Esophagus muscularis mucosa (tissue), 4 donors: ENCODE measurements around the gene TPM2. TPM values are rescaled to one million over a fixed set of nuclear protein-coding genes. Genes with fewer than 3 reads are reported as not detected.

Source experiments
- DNase-seq: peaks from one replicate; pipeline ENCODE4 v3.0.0-alpha.2; 2017; ENCODE audit errors: extremely low spot score
- H3K27ac ChIP-seq, 4 donors: fragments of 200-600 bp; sonication (generic); replicated peaks in 1 of 4; 1 replicate in 3 of 4; 2 replicates in 1 of 4; pipeline ENCODE4 v1.5.1; 2016 to 2019; ENCODE audit warnings: mild to moderate bottlenecking in 1 of 4
- H3K27me3 ChIP-seq, 4 donors: fragments of 200-600 bp; sonication (generic); one replicate each; pipeline versions ENCODE4 v1.5.1 to v1.6.0; 2016 to 2019
- H3K36me3 ChIP-seq, 4 donors: fragments of 200-600 bp; sonication (generic); one replicate each; pipeline ENCODE4 v1.5.1; 2016 to 2019
- H3K4me1 ChIP-seq, 4 donors: fragments of 200-600 bp; sonication (generic); one replicate each; pipeline ENCODE4 v1.5.1; 2016 to 2019
- H3K4me3 ChIP-seq, 4 donors: fragments of 200-600 bp; sonication (generic); 1 replicate in 2 of 4; 2 replicates in 2 of 4; pipeline ENCODE4 v1.5.1; 2016 to 2019; ENCODE audit warnings: mild to moderate bottlenecking in 4 of 4, moderate library complexity in 1 of 4
- H3K9me3 ChIP-seq, 4 donors: fragments of 200-600 bp; sonication (generic); 1 replicate in 3 of 4; 2 replicates in 1 of 4; pipeline ENCODE4 v1.5.1; 2016 to 2019
- EP300 ChIP-seq: sonication (generic); formaldehyde crosslinking; IDR thresholded peaks from one replicate; pipeline ENCODE4 v1.6.1; 2017; ENCODE audit warnings: antibody characterized with exemption
- POLR2A ChIP-seq: fragments of 450-650 bp; IDR thresholded peaks from one replicate; pipeline ENCODE4 v1.6.1; 2017; ENCODE audit warnings: antibody characterized with exemption, moderate library complexity, mild to moderate bottlenecking, low read depth
- POLR2AphosphoS5 ChIP-seq, 2 donors: sonication (generic); formaldehyde crosslinking; IDR thresholded peaks; one replicate each; pipeline ENCODE4 v1.6.1; 2017; ENCODE audit warnings: antibody characterized with exemption in 2 of 2
- WGBS: methylation state at CpG from one replicate; pipeline ENCODE4 v1.1.5; 2018; 5-methylcytosine and 5-hydroxymethylcytosine counted together
- intact Hi-C: fragments of 100-400 bp; cut with DNase I; formaldehyde crosslinking; loops from one replicate; pipeline ENCODE4 v1.15.1; 2023
- total RNA-seq, 4 donors: library from RNA; depleted of rRNA; stranded (reverse); fragments of >200 nt; gene quantifications; one replicate each; pipeline versions ENCODE4 v1.1.0 to v1.2.1, GENCODE V29; 2016
- TF ChIP-seq, protein P1 (sequence below), 3 experiments: fragments of 200-600 bp in 2 of 3; fragments of 450-650 bp in 1 of 3; sonication (generic) in 2 of 3; IDR thresholded peaks; one replicate each; pipeline ENCODE4 v1.5.1; 2017 to 2019; ENCODE audit warnings: antibody characterized with exemption in 3 of 3, mild to moderate bottlenecking in 2 of 3, moderate library complexity in 1 of 3

Gene TPM2
- total RNA-seq, 4 donors from 2014 or later: 8,856 to 14,576 (median 12,022) TPM

DNA sequence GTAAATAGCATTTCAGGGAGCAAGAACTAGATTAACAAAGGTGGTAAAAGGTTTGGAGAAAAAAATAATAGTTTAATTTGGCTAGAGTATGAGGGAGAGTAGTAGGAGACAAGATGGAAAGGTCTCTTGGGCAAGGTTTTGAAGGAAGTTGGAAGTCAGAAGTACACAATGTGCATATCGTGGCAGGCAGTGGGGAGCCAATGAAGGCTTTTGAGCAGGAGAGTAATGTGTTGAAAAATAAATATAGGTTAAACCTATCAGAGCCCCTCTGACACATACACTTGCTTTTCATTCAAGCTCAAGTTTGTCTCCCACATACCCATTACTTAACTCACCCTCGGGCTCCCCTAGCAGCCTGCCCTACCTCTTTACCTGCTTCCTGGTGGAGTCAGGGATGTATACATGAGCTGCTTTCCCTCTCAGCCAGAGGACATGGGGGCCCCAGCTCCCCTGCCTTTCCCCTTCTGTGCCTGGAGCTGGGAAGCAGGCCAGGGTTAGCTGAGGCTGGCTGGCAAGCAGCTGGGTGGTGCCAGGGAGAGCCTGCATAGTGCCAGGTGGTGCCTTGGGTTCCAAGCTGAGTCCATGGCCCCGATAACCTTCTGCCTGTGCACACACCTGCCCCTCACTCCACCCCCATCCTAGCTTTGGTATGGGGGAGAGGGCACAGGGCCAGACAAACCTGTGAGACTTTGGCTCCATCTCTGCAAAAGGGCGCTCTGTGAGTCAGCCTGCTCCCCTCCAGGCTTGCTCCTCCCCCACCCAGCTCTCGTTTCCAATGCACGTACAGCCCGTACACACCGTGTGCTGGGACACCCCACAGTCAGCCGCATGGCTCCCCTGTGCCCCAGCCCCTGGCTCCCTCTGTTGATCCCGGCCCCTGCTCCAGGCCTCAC lies 16.3 kb downstream of the TPM2 start, which contains the start of gene CA9:
Gene CA9 (plus strand): TSS at position 797 of the 893 bp plus-strand sequence. CDS start 32 bp downstream, at position 829.
- Histone ChIP-seq H3K4me3 (no peak within 1 kb of the TSS), H3K27me3 (no peaks in the 10 kb centered on the region), H3K27ac (peak within 1 kb of the TSS; percentile 36 to 69 (median 62)), H3K36me3 (no peaks in the 10 kb centered on the region), H3K4me1 (peaks cover 21 to 34% (median 31%) of the 10 kb centered on the region in 4 donors), H3K9me3 (no peaks in the 10 kb centered on the region)
- TF ChIP-seq, protein P1, sequence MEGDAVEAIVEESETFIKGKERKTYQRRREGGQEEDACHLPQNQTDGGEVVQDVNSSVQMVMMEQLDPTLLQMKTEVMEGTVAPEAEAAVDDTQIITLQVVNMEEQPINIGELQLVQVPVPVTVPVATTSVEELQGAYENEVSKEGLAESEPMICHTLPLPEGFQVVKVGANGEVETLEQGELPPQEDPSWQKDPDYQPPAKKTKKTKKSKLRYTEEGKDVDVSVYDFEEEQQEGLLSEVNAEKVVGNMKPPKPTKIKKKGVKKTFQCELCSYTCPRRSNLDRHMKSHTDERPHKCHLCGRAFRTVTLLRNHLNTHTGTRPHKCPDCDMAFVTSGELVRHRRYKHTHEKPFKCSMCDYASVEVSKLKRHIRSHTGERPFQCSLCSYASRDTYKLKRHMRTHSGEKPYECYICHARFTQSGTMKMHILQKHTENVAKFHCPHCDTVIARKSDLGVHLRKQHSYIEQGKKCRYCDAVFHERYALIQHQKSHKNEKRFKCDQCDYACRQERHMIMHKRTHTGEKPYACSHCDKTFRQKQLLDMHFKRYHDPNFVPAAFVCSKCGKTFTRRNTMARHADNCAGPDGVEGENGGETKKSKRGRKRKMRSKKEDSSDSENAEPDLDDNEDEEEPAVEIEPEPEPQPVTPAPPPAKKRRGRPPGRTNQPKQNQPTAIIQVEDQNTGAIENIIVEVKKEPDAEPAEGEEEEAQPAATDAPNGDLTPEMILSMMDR (IDR thresholded peaks at IDR 0.05): no peak
- TF ChIP-seq POLR2AphosphoS5 (IDR thresholded peaks at IDR 0.05) (peak; percentile 16 to 43), EP300 (no peak), POLR2A (no peak)
- 49% methylated on average over 9 of the region's 10 CpGs for WGBS
- DNase-seq: no peak
- intact Hi-C loops: no loop called here

DNA sequence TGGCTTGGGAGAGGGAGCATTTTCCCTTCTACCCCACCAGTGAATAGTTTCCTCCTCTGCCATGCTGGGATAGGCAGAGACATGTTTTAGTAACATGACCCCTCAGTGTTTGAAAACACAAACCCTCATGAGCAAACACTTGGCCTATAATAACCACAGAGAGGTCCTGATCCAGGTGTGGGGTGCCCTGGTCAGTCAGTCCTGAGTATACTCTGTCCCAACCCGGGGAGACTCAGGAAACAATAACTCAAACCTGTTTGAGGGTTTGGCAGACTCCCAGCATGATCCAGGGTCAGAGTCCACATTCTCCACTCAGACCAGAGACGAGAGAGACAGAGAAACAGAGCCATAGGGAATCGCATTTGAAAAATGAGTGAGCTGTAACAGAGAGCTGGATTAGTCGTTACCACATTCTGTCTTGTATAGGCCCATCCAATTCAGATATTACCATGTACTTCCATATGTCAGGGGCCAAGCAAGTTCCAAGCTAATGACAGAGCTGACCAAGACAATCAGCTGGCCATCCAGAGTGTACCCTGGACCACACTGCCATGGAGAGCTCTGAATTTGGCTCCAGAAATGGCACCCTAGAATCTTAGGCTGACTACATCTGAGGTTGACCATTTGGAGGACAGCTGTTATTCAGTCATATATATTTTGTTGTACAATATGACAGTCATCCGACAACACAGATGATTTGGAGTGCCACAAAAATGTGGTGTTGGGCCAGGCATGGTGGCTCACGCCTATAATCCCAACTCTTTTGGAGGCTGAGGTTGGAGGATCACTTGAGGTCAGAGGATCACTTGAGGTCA lies 20.2 kb downstream of the TPM2 start:
- Histone ChIP-seq H3K9me3 (no peaks in the 10 kb centered on the region), H3K4me1 (peaks cover 25 to 38% (median 33%) of the 10 kb centered on the region in 4 donors), H3K4me3 (no peak overlapping the region), H3K27me3 (no peaks in the 10 kb centered on the region), H3K27ac (no peak overlapping the region), H3K36me3 (no peaks in the 10 kb centered on the region)
- intact Hi-C loops: no loop called here
- WGBS: 87% methylated on average over 5 of the region's 6 CpGs
- DNase-seq: no peak
- TF ChIP-seq, protein P1 (IDR thresholded peaks at IDR 0.05): no peak
- TF ChIP-seq EP300: no peak
- TF ChIP-seq POLR2A: no peak
- TF ChIP-seq POLR2AphosphoS5 (IDR thresholded peaks at IDR 0.05): no peak

DNA sequence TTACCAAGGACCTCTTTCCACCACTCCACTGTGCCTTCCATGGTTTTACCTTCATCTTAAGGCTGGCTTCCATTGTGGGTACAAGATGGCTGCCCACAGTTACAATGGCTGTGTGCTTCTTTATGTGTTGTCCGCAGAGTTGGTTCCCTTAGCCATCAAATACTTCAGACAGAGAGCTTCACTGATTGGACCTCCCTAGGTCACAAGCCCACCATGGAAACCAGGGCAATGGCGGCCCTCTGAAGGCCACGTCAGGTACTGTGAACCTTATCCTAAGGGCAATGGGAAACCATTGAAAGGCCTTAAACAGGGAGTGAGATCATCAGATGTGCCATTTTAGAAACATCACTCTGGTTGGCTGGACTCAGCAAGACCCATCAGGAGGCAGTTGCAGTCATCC lies 21.8 kb downstream of the TPM2 start:
- TF ChIP-seq, protein P1 (IDR thresholded peaks at IDR 0.05): no peak
- TF ChIP-seq EP300 (no peak), POLR2A (no peak), POLR2AphosphoS5 (IDR thresholded peaks at IDR 0.05) (no peak)
- peaks cover 17 to 38% (median 35%) of the 10 kb centered on the region in 4 donors for H3K4me1 ChIP-seq
- H3K27ac ChIP-seq: no peak overlapping the region
- no peaks in the 10 kb centered on the region for H3K27me3 ChIP-seq
- H3K4me3 ChIP-seq: no peak overlapping the region
- WGBS: 93% methylated on average over 3 of the region's 3 CpGs
- H3K9me3 ChIP-seq: no peaks in the 10 kb centered on the region
- DNase-seq: no peak
- H3K36me3 ChIP-seq: no peaks in the 10 kb centered on the region
- intact Hi-C loops: no loop called here

DNA sequence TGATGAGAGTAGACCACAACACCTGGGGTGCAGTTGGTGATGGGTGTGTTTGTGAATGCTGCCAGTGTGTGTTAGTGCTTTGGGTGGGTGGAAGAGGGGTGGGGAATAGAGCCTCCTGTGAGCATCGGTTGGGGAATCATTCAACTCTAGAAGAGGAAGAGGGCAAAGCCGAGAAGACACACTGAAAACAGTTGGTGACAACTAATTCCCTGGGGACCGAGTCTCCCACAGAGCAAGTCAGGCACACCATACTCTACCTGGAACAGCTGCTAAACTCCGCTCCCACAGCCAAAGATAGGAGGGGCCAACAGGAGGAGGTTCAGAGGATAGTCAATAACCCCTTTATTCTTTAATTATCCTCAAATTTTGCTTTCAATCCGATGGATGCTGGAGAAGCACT lies 23.2 kb downstream of the TPM2 start:
- WGBS: 91% methylated on average over 5 of the region's 5 CpGs
- no peaks in the 10 kb centered on the region for H3K9me3 ChIP-seq
- intact Hi-C loops: no loop called here
- no peak for DNase-seq
- no peak overlapping the region for H3K4me3 ChIP-seq
- TF ChIP-seq, protein P1 (IDR thresholded peaks at IDR 0.05): no peak
- TF ChIP-seq EP300: no peak
- TF ChIP-seq POLR2AphosphoS5 (IDR thresholded peaks at IDR 0.05): no peak
- TF ChIP-seq POLR2A: no peak
- H3K4me1 ChIP-seq: peaks cover 25 to 51% (median 48%) of the 10 kb centered on the region in 4 donors
- H3K36me3 ChIP-seq: peaks cover 0 to 1% (median 0%) of the 10 kb centered on the region in 4 donors
- peak overlapping the region in 3 of 4 donors; percentile 95 to 99 (median 99) for H3K27ac ChIP-seq
- H3K27me3 ChIP-seq: no peaks in the 10 kb centered on the region
